GM19395 (cell line): ENCODE measurements around the gene UBE2U.

ENCODE experiments used
- ATAC-seq: cut with Tn5 transposase; IDR thresholded peaks from one replicate; pipeline ENCODE4 v1.9.1; 2021; ENCODE audit warnings: mild to moderate bottlenecking, moderate library complexity; ENCODE audit not compliant: unreplicated experiment

Gene UBE2U

DNA sequence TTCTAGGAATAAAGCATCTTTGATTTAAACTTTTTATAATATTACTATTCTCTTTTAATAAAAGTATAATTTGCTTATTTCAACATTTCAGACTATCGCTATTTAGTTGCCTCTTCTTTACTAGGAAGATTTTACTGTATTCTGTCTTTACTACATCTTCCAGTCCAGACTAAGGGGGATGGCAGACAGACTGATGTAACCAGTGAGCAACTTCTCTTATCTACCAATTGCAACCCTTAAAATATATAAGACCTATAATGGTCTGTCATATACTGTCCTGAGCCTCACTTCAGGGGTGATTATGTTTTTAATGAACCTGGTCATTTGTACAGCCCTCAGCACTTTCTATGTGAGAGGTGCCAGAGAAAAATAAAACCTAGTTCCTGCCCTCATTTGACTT lies 87.0 kb downstream of the UBE2U start:
- no peak for ATAC-seq

- no peak for ATAC-seq
These were observed 88.5 kb downstream of the UBE2U start for GRCh38 chr1:64291931-64292330.

DNA sequence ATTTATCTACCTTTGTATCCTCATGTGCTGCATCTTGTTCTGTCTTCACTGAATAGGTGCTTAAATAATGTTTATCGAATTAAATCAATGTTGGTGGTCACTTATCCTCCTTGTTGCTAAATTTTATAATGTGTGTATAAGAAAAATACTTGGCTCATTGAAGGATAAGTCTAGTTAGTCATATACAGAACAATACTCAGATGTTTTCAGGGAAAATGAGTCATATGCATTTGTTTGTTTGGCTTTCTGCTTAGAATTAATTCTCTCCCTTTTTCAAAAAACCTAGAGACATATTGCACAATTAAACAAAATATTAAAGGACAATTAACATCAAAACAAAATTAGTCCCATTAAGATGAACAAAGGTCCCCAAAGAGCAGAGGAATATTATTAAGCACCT lies 89.0 kb downstream of the UBE2U start:
- no peak for ATAC-seq

DNA sequence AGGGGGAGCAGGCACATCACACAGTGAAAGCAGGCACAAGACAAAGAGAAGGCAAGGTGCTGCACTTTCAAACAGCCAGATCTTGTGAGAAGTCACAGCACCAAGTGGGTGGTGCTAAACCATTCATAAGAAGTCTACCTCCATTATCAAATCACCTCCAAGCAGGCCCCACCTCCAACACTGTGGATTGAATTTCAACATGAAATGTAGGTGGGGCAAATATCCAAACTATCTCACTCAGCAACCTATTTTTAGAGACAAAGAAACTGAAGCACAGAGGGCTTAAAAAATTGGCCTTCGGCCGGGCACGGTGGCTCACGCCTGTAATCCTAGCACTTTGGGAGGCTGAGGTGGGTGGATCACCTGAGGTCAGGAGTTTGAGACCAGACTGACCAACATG lies 90.4 kb downstream of the UBE2U start:
- ATAC-seq = no peak

DNA sequence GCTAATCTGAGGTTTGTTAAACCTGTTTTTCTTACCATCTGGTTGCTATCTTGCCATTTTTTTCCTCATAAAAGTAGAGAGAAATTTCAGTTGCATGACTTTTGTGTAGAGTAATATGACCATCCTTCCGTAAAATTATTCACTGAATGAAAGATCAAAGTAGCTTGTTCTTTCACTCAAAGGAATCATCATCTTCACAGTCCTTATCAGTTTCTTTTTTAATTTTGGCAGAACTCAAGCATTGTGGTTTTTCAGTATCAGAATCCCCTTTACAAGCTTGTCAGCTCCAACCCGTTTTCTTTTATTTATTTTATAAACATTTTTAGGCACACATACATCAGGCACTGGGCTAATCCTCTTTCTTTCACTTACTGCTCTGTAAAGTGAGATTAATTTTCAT lies 91.7 kb downstream of the UBE2U start:
- ATAC-seq = no peak

DNA sequence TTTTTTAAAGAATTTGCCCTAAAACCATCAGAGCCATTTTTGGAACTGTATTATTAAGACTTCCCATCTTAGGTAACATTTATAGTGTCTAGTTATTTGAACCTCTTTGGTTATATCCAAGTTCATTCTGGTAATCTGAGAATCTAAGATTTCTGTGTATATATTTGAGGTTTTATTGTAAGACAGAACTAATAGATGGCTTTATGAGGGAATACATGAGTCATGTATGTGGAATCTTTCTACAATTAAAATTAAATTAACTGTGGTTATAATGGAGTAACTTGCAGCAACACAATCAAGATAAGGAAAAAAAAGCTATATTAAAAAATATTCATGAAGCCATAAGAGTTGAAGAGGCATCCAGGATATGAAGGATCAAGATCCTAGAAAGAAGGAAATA lies 92.1 kb downstream of the UBE2U start:
- ATAC-seq = no peak

DNA sequence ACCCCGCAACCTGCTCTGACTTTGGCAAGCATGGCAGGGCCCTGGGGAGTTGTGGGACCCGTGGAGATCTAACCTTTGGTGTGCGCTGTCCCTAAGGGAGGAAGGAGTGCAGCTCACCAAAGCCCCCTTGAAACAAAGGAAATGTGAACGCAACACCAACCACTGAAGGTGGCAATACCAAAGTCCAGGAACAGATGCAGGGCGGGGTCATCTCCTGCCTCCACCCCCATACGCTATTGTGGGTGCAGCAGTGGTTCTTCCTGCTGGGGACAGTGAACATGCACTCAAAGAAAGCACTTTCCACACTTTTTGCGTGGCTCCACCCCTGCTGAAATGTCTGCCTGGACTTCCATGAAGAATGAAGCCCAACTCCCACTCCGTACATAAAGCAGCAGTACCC lies 93.0 kb downstream of the UBE2U start:
- ATAC-seq = no peak

- ATAC-seq = no peak
These were observed 98.8 kb downstream of the UBE2U start for GRCh38 chr1:64302194-64302593.

GRCh38 chr1:64302971-64303370 lies 99.5 kb downstream of the UBE2U start:
- ATAC-seq = no peak

DNA sequence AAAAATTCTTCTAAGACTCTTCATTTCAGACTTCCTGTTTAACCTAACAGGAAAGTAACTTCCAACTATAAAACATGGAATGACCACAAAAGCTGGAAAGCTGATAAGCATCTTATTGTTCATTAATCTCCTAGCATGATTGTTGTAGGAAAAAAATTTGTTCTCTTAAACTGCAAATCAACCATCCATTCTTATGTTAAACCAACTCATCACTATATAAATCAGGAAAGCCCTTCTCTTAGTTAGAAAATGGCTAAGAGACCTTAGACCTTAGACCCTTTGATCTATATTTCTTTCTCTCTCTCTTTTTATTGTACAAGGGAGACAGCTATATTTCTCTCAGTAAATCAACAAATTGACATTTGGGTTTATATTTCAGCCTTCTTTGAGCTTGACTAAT lies 101.4 kb downstream of the UBE2U start:
- ATAC-seq = no peak

- no peak for ATAC-seq
These were observed 105.4 kb downstream of the UBE2U start for GRCh38 chr1:64308866-64309265.

DNA sequence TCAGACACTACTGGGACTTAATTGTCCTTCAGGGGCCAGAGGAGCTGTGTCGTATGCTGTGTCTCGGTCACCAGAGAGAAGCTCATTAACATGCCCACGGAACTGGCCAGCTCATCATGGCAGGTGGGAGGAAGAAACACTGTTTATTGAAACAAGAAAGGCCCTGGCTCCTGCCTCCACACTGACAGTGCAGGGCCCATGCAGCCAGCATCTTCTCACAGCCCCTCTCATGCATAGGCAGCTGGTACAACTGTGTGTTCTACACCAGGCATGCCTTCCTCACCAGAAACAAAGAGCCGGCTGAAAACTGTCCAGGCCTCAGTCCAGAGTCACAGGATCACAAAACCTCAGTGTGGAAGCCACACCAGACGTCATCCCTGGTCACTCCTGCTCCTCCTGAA lies 106.0 kb downstream of the UBE2U start:
- no peak for ATAC-seq

GRCh38 chr1:64310760-64311159 lies 107.3 kb downstream of the UBE2U start:
- no peak for ATAC-seq

DNA sequence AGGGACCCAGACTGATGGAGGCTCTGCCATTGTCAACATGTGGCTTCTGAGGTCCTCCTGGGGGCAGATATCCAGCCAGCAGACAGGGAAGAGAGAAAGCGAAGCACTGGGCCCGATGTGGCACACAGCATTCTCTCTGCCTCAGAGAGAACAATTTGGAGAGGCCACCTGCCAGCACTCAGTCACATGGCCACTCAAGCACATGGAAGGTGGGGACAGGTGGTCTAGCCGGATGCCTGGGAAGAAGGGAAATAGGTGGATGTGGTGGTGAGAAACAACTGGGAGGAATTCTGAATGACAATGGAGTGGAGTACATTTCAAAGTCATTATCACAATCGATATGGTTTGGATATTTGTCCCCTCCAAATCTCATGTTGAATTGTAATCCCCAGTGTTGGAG lies 109.0 kb downstream of the UBE2U start:
- no peak for ATAC-seq

- ATAC-seq = no peak
These were observed 112.0 kb downstream of the UBE2U start for GRCh38 chr1:64315402-64315801.
